NOMO-1 (cell line): ENCODE measurements around the gene PARVG.

ENCODE experiments used
- DNase-seq, 2 experiments: peaks; one replicate each; lab custom pipeline; 2025; ENCODE audit not compliant: unreplicated experiment in 2 of 2; lab: John Stamatoyannopoulos, UW

PARVG gene

GRCh38 chr22:44193535-44193891 lies 12.8 kb downstream of the PARVG start:
- no peak for DNase-seq

- DNase-seq, result no peak
Observed at GRCh38 chr22:44194569-44194968, 13.8 kb downstream of the PARVG start.

DNA sequence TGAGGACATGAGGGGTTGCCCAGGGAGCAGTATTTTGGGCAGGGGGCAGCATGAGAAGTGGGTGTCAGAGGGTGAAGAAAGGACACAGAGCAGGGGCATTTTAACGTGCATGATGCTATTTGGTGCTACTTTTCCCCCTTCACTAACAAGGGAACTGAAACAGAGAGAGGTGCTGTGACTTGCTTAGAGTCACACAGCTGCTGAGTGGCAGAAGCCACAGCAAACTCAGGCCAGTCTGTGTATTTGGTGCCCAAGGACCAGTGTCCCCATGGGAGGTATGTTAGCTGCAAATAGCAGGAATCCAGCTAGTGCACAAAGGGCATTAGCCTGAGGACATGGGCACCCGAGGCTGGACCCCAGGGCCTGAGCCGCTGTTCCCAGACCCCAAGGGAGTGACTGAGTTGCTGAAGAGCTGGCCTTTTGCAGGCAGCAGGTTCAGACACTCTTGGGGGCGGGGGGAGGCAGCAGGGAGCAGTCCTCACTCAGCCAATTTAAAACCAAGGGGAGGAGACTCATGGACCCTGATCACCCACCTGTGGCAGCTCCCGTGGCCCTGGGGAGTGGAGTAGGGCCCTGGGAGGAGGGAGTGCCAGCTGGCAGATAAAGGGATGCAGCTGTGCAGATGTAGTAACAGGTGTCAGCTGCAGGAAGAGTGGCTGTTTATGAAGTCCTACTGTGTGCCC lies 14.6 kb downstream of the PARVG start:
- DNase-seq, result no peak

DNA sequence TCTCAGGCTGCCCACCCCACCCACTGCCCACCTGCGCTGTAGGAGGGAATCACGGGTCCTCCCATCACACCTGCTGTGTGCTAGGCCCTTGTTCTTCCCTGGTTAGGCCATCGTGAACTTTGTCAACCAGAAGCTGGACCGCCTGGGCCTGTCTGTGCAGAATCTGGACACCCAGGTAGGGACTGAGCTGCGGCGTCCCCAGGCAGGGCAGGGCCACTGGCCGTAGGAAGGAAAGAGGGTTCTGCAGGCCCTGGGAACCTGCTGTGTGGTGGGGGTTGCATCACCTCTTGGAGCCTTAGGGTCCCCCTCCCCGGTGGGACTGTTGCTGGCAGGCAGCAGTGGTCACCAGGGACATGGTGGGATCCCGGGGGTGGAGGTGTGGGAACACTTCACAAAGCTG lies 15.5 kb downstream of the PARVG start:
- no peak for DNase-seq

GRCh38 chr22:44196731-44197131 lies 16.0 kb downstream of the PARVG start:
- DNase-seq, result no peak

DNA sequence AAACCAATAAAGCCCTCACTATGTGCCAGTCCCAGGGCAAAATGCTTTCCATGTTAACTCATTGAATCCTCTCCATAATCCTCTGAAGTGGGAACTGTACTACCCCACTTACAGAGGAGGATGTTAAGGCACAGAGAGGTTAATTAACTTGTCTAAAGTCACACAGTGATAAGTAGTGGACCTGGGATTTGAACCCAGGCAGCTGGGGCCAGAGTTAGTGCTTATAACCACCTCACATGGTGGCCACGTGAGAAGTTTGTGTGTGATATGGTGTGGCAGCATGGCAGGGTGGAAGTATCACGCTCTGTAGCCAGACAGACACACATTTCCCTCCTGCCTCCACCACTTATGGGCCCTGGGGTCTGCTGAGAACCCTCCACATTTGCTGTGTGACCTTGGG lies 16.5 kb downstream of the PARVG start:
- DNase-seq, result no peak

- no peak for DNase-seq
Observed at GRCh38 chr22:44199164-44199563, 18.4 kb downstream of the PARVG start.

- no peak for DNase-seq
Observed at GRCh38 chr22:44199866-44200265, 19.1 kb downstream of the PARVG start.

DNA sequence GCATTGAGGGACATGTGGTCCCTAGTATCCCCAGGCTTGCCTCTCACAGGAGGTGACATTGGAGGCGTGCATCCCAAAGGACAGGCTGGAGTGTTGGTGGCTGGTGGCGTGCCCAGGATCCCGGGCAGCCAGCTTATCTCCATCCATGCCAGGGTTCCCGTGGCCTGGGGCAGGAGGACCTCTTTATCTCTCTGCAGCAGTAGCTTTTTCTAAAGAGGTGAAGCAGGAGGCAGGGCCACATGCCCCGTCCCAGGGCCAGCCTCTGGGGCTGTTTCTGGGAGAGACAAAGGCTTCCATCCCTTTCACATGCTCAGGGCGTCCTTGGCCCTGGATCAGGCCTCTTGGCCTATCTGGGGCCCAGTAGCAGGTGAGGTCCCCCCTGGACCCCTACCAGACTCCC lies 19.7 kb downstream of the PARVG start:
- DNase-seq, result no peak

- no peak for DNase-seq
Observed at GRCh38 chr22:44200855-44201550, 20.3 kb downstream of the PARVG start.

DNA sequence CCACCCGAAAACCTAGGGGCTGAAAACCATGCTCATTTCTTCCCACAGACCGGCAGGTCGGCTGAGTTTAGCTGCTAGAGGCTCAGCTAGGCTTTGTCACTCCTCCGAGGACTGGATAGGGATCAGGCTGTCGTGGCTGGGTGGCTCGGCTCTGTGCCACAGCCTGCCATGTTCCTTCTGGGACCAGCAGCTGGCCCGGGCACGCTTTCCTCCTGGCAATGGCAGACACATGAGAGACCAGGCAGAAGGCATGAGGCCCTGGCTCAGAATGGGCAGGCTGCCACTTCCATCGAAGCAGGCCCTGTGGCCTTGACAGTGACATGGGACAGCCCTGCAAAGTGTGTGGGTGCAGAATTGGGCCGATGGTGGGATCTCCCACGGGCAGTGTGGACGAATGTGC lies 20.9 kb downstream of the PARVG start:
- DNase-seq, result no peak

DNA sequence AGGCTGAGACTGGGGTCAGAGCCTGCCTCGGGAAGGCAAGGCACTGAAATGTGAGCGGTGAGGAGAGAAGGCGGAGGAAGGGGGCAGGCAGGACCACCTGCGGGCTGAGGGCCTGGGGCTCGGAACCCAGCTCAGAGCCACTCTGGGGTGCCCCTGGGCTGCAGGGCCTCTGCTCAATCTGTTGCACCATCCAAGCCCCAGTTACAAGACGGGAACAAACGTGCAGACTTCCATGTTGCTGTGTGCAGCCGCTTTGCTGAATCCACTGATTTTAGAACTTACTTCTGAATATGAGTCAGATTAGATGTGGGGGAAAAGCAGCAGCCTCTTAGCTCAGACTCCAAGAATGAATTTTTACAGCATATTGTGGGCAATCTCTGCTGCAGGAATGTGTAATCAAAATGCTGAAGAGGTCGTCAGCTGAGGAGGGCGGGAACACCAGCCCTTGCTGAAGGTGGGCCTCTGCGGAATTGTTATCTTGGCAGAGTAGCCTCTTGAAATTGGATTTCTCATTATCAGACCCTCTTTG lies 21.6 kb downstream of the PARVG start:
- no peak for DNase-seq

GRCh38 chr22:44203203-44203602 lies 22.5 kb downstream of the PARVG start:
- no peak for DNase-seq

GRCh38 chr22:44204739-44205515 lies 24.2 kb downstream of the PARVG start:
- no peak for DNase-seq

DNA sequence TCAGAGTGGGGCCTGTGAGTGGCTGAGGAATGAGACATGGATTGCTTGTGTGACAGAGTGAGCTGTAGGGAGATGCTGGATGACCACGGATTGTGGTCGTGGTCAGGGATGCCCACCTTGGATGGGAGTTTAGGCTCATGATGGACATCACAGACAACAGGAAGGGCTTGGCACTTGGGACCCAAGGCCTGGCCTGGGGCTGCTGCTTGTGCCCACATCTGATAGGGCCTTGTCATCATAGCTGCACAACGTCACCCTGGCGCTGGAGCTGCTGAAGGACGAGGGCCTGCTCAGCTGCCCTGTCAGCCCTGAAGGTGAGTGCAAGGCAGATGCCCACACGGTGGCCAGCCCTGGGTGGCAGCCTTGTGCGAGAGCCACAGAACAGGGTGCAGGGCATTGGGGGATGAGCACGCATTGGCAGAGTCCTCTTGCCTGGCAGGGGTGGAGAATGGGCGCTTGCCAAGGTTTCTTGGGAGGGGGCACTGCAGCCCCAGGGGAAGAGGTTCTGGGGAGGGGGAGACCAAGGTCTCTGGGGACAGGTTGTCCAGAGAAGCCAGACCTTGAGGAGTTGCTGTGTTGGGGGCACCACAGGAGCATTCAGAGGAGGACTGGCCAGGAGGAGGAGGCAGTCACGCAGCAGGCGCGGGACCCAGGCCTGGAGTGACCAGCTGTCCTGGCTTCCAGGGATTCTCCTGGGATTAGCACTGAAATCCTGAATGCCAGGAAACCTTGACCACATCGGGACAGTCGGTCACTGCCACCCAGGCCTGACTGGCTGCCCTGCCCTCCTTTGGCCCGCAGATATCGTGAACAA lies 25.0 kb downstream of the PARVG start:
- DNase-seq, result no peak

DNA sequence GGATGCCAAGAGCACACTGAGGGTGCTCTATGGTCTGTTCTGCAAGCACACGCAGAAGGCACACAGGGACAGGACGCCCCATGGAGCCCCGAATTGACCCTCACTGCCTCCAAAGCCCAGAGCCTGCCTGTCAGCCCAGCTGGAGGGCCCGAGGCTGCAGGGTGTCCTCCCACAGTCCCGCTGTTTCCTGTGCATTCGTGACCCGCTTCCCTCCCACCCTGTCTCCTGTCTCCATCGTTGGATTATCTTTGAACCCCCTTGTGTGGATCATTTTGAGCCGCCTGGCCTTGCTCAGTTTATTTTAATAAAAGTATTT lies 25.6 kb downstream of the PARVG start:
- DNase-seq, result no peak

DNA sequence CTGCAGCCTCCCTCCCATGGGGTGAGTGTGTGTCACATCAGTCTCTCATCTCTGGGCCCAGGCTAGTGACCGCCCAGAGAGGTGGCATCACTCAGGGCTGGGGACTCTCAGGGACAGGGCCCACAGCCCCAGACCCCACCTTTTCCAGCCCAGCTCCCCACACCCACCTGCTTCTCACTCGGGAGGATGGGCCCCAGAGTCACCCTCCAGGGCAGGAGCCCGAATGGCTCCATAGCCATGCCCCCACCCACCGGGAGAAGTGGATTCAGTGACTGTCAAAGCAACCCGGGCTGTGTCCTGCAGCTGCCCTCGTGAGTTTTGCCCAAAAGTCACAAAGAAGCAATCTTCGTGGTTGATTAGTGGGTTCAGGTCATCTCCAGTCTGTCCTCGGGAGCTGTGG lies 26.0 kb downstream of the PARVG start:
- DNase-seq, result no peak

- DNase-seq, result no peak
Observed at GRCh38 chr22:44207173-44207980, 26.7 kb downstream of the PARVG start.

DNA sequence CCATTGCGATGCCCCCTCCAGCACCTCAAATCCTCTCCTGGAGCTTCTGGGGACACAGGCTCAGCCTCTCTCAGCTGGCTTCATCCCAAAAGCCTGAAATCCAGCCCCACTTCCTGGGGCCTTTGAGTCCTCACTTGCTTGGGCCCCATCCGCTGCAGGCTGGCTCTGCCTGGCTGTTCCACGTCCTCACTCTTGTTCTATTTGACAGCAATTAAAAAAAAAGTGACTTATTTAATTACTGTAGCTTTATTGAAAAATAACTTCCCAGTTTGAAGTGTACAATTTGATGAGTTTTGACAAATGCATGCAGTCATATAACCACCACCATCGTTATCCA lies 27.2 kb downstream of the PARVG start:
- no peak for DNase-seq

DNA sequence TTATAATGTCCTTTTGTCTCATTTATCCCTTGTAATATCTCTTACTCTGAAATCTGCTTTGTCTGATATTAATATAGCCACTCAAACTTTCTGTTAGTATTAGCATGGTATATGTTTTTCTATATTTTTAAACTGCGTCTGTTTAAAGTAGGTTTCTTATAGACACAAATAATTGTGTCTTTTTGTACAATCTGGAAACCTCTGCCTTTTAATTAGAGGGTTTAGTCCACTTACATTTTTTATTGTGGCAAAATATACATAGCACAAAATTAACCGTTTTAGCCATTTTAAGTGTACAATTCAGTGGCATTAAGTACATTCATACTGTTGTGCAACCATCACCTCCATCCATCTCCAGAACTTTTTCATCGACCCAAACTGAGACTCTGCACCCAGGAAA lies 28.6 kb downstream of the PARVG start:
- no peak for DNase-seq
